Stomach (tissue), 4 donors: Measurements from ENCODE around the gene GPR25.

Experiments used
- CTCF ChIP-seq, 7 experiments: fragments of 450-650 bp in 4 of 7; fragments of 200-600 bp in 3 of 7; sonication (generic) in 3 of 7; IDR thresholded peaks; one replicate each; pipeline ENCODE4 v1.5.1; 2016 to 2019; ENCODE audit warnings: antibody characterized with exemption in 7 of 7, control low read depth in 2 of 7, mild to moderate bottlenecking in 1 of 7
- POLR2A ChIP-seq, 4 donors: fragments of 450-650 bp; IDR thresholded peaks; one replicate each; pipeline ENCODE4 v1.6.1; 2016; ENCODE audit warnings: antibody characterized with exemption in 4 of 4, control low read depth in 2 of 4, mild to moderate bottlenecking in 1 of 4, moderate library complexity in 1 of 4
- POLR2AphosphoS5 ChIP-seq, 3 donors: sonication (generic); formaldehyde crosslinking; IDR thresholded peaks; one replicate each; pipeline ENCODE4 v1.6.1; 2016; ENCODE audit warnings: antibody characterized with exemption in 3 of 3

DNA sequence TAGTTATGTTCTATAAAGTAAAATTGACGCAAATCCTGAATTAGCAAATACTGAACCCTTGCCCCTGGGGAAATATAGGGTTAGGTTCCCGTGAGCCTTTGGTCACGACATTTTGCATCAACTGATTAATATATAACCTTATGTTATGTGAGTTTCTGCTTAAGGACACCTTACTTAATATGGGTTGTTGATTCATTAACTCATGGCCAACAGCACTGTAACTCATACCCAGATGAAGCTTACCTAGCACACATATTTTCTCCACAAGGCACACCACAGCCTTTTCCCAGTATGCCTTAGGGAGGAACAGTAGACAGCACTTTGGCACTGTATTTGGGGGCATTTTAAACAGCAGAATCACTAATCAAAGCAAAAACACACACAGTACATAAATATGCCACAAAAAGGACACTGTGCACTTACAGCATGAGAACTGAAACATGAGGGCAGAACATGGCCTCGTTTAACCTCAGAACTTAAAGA, 37.0 kb downstream of the GPR25 start:
- no peak for TF ChIP-seq POLR2A (IDR thresholded peaks at IDR 0.05)
- TF ChIP-seq CTCF (IDR thresholded peaks at IDR 0.05): no peak
- no peak for TF ChIP-seq POLR2AphosphoS5 (IDR thresholded peaks at IDR 0.05)
